OCI-LY7 (cell line): ENCODE data around the gene CPSF3. TPM values are rescaled to one million over a fixed set of nuclear protein-coding genes. Genes with fewer than 3 reads are reported as not detected.

ENCODE experiments used
- BruUV-seq: library from RNA; stranded (reverse); fragments of 400-500 nt; replicated peaks from 2 replicates; lab custom pipeline; 2021; lab: Mats Ljungman, UMichigan
- CTCF ChIA-PET: fragments of 300-600 bp; sonication (Branson Sonifier 250); formaldehyde crosslinking; loops from one replicate; lab custom pipeline; 2022; ENCODE audit warnings: antibody characterized with exemption; ENCODE audit not compliant: unreplicated experiment; lab: Charles Lee
- POLR2A ChIA-PET: fragments of 300-600 bp; sonication (Branson Sonifier 250); formaldehyde crosslinking; loops from one replicate; lab custom pipeline; 2022; ENCODE audit warnings: antibody characterized with exemption; lab: Charles Lee
- DNase-seq: peaks from one replicate; pipeline ENCODE4 v3.0.0-alpha.2; 2015; ENCODE audit warnings: low spot score
- H2AFZ ChIP-seq: fragments of 200-600 bp; sonication (generic), shearing (Covaris generic); 2 replicates; pipeline ENCODE4 v1.6.1; 2014; ENCODE audit warnings: mild to moderate bottlenecking, antibody characterized with exemption, low read length, moderate library complexity
- H3K27ac ChIP-seq: fragments of 200-600 bp; sonication (generic); 2 replicates; pipeline ENCODE4 v1.5.1; 2014; ENCODE audit warnings: mixed run types, low read depth, mild to moderate bottlenecking, moderate library complexity, low read length, inconsistent platforms; ENCODE audit not compliant: poor library complexity, severe bottlenecking
- H3K36me3 ChIP-seq: fragments of 200-600 bp; sonication (generic); 2 replicates; pipeline ENCODE4 v1.6.1; 2014; ENCODE audit warnings: mild to moderate bottlenecking, antibody characterized with exemption, low read length, moderate library complexity, mixed read lengths; ENCODE audit not compliant: insufficient read depth
- H3K4me1 ChIP-seq: fragments of 200-600 bp; sonication (generic); 2 replicates; pipeline ENCODE4 v1.5.1; 2014; ENCODE audit warnings: mild to moderate bottlenecking, low read length; ENCODE audit not compliant: insufficient read depth, poor library complexity, severe bottlenecking
- H3K4me2 ChIP-seq: fragments of 200-600 bp; sonication (generic); 2 replicates; pipeline ENCODE4 v1.6.1; 2014; ENCODE audit warnings: mild to moderate bottlenecking, low read length
- H3K4me3 ChIP-seq: fragments of 200-600 bp; sonication (generic); 2 replicates; pipeline ENCODE4 v1.5.1; 2014; ENCODE audit warnings: mild to moderate bottlenecking, low read depth, low read length; ENCODE audit not compliant: poor library complexity, severe bottlenecking
- H3K79me2 ChIP-seq: fragments of 200-600 bp; sonication (generic); 2 replicates; pipeline ENCODE4 v1.6.1; 2016; ENCODE audit warnings: low read depth, mild to moderate bottlenecking, low read length, moderate library complexity, mixed read lengths; ENCODE audit not compliant: insufficient read depth
- H3K9me2 ChIP-seq: fragments of 200-600 bp; sonication (generic); 2 replicates; pipeline ENCODE4 v1.6.1; 2016; ENCODE audit warnings: mild to moderate bottlenecking, low read length, mixed read lengths; ENCODE audit not compliant: insufficient read depth
- H3K9me3 ChIP-seq: fragments of 200-600 bp; sonication (generic); 2 replicates; pipeline ENCODE4 v1.6.1; 2014; ENCODE audit warnings: mild to moderate bottlenecking, mixed run types, low read length, mixed read lengths
- H4K20me1 ChIP-seq: fragments of 200-600 bp; sonication (generic); 2 replicates; pipeline ENCODE4 v1.6.1; 2014; ENCODE audit warnings: mild to moderate bottlenecking, antibody characterized with exemption, low read length, moderate library complexity, mixed read lengths; ENCODE audit not compliant: insufficient read depth
- CTCF ChIP-seq: fragments of 200-600 bp; sonication (generic); conservative IDR thresholded peaks from 2 replicates; pipeline ENCODE4 v1.5.1; 2014; ENCODE audit warnings: mild to moderate bottlenecking, antibody characterized with exemption, low read length, moderate library complexity, mixed read lengths
- EZH2phosphoT487 ChIP-seq: fragments of 200-600 bp; sonication (generic); IDR thresholded peaks from 2 replicates; pipeline ENCODE4 v1.6.1; 2018; ENCODE audit warnings: low read depth, borderline replicate concordance, mild to moderate bottlenecking, mixed run types, antibody characterized with exemption, low read length, moderate library complexity, mixed read lengths
- intact Hi-C: fragments of 100-400 bp; cut with micrococcal nuclease; formaldehyde crosslinking; loops from one replicate; pipeline ENCODE4 v1.10.0; 2022; ENCODE audit not compliant: unreplicated experiment
- total RNA-seq, 2 experiments: library from RNA; depleted of rRNA in 1 of 2; stranded (reverse); fragments of >200 nt in 1 of 2; shearing (Covaris generic) in 1 of 2; gene quantifications; 2 replicates each; pipeline ENCODE4 v1.2.3, GENCODE V29; 2014 to 2022

CPSF3 gene
- total RNA-seq, 2 experiments from 2014 or later = 54.5 to 88.3 TPM

GRCh38 chr2:9424447-9425164, 1.2 kb downstream of the CPSF3 start:
- peak overlapping the region; percentile 95 for H3K4me2 ChIP-seq
- intact Hi-C loops = loop anchor here (5.0 kb wide), 2 partner anchors 282 to 418 kb away; partner anchors contain the start of gene TAF1B
- ChIA-PET CTCF (interaction anchor here (0.6 kb wide), 1 partner anchor 796 kb away, joined by 3 read pairs; no protein-coding TSS in a partner anchor), POLR2A (interaction anchor here (0.6 to 1.2 kb wide), 4 partner anchors 14 to 126 kb away, joined by 3 to 4 read pairs (median 4); no protein-coding TSS in a partner anchor)
- H4K20me1 ChIP-seq = peaks cover 4% of the 10 kb centered on the region; the same call in 1 of the 2 replicates
- peaks cover 65% of the 10 kb centered on the region for H3K79me2 ChIP-seq
- peak overlapping the region; percentile 76 for H3K4me3 ChIP-seq
- no peaks in the 10 kb centered on the region for H3K9me2 ChIP-seq
- no peaks in the 10 kb centered on the region for H3K9me3 ChIP-seq
- TF ChIP-seq CTCF (no peak), EZH2phosphoT487 (no peak)
- peak; percentile 66 for DNase-seq
- peak overlapping the region; percentile 53; the same call in 1 of the 2 replicates for H2AFZ ChIP-seq
- H3K4me1 ChIP-seq = peaks cover 25% of the 10 kb centered on the region
- H3K36me3 ChIP-seq = peaks cover 34% of the 10 kb centered on the region
- BruUV-seq = no TSS peak
- H3K27ac ChIP-seq = peak overlapping the region; percentile 74

GRCh38 chr2:9428965-9429577, 5.6 kb downstream of the CPSF3 start:
- no TSS peak for BruUV-seq
- no peaks in the 10 kb centered on the region for H3K9me2 ChIP-seq
- ChIA-PET POLR2A (interaction anchor here (0.6 kb wide), 3 partner anchors 121 to 1627 kb away, joined by 4 to 6 read pairs (median 4); no protein-coding TSS in a partner anchor), CTCF (no interaction called here)
- TF ChIP-seq EZH2phosphoT487 = no peak
- TF ChIP-seq CTCF = no peak
- H3K27ac ChIP-seq = no peak overlapping the region
- H3K4me3 ChIP-seq = no peak overlapping the region
- H3K4me1 ChIP-seq = peaks cover 17% of the 10 kb centered on the region
- no peak for DNase-seq
- H4K20me1 ChIP-seq = no peaks in the 10 kb centered on the region; the same call in 1 of the 2 replicates
- peaks cover 30% of the 10 kb centered on the region; the same call in 1 of the 2 replicates for H3K79me2 ChIP-seq
- H2AFZ ChIP-seq = no peak overlapping the region
- intact Hi-C loops = no loop called here
- no peak overlapping the region for H3K4me2 ChIP-seq
- no peaks in the 10 kb centered on the region for H3K9me3 ChIP-seq
- peaks cover 74% of the 10 kb centered on the region for H3K36me3 ChIP-seq
